ENCODE measurements around the gene UPB1. TPM values are rescaled to one million over a fixed set of nuclear protein-coding genes. Genes with fewer than 3 reads are reported as not detected.

The UPB1 gene
- total and polyA plus RNA-seq, 9 of the 15 experiments (the other 6 are each of a cell fraction or from before 2014, with no cell fraction given) = 0.06 to 0.11 TPM; not detected in 7

DNA sequence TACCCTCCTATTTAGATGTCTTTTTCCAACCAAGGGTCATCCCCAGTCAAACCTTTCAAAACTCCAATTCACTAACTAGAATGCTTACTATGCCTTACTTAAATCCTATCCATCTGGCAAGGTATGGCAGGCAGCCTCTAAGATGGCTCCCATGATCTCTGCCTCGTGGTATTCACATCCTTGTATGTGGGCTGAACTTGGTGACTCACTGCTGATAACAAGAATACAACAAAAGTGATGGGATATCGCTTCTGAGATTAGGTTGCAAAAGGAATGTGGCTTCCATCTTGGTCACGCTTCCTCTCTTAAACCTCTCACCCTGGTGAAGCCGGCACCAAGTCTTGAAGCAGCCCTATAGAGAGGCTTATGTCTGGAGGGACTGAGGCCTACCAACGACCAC lies 29.6 kb upstream of the UPB1 start (continued):
- TF ChIP-seq, protein P1, sequence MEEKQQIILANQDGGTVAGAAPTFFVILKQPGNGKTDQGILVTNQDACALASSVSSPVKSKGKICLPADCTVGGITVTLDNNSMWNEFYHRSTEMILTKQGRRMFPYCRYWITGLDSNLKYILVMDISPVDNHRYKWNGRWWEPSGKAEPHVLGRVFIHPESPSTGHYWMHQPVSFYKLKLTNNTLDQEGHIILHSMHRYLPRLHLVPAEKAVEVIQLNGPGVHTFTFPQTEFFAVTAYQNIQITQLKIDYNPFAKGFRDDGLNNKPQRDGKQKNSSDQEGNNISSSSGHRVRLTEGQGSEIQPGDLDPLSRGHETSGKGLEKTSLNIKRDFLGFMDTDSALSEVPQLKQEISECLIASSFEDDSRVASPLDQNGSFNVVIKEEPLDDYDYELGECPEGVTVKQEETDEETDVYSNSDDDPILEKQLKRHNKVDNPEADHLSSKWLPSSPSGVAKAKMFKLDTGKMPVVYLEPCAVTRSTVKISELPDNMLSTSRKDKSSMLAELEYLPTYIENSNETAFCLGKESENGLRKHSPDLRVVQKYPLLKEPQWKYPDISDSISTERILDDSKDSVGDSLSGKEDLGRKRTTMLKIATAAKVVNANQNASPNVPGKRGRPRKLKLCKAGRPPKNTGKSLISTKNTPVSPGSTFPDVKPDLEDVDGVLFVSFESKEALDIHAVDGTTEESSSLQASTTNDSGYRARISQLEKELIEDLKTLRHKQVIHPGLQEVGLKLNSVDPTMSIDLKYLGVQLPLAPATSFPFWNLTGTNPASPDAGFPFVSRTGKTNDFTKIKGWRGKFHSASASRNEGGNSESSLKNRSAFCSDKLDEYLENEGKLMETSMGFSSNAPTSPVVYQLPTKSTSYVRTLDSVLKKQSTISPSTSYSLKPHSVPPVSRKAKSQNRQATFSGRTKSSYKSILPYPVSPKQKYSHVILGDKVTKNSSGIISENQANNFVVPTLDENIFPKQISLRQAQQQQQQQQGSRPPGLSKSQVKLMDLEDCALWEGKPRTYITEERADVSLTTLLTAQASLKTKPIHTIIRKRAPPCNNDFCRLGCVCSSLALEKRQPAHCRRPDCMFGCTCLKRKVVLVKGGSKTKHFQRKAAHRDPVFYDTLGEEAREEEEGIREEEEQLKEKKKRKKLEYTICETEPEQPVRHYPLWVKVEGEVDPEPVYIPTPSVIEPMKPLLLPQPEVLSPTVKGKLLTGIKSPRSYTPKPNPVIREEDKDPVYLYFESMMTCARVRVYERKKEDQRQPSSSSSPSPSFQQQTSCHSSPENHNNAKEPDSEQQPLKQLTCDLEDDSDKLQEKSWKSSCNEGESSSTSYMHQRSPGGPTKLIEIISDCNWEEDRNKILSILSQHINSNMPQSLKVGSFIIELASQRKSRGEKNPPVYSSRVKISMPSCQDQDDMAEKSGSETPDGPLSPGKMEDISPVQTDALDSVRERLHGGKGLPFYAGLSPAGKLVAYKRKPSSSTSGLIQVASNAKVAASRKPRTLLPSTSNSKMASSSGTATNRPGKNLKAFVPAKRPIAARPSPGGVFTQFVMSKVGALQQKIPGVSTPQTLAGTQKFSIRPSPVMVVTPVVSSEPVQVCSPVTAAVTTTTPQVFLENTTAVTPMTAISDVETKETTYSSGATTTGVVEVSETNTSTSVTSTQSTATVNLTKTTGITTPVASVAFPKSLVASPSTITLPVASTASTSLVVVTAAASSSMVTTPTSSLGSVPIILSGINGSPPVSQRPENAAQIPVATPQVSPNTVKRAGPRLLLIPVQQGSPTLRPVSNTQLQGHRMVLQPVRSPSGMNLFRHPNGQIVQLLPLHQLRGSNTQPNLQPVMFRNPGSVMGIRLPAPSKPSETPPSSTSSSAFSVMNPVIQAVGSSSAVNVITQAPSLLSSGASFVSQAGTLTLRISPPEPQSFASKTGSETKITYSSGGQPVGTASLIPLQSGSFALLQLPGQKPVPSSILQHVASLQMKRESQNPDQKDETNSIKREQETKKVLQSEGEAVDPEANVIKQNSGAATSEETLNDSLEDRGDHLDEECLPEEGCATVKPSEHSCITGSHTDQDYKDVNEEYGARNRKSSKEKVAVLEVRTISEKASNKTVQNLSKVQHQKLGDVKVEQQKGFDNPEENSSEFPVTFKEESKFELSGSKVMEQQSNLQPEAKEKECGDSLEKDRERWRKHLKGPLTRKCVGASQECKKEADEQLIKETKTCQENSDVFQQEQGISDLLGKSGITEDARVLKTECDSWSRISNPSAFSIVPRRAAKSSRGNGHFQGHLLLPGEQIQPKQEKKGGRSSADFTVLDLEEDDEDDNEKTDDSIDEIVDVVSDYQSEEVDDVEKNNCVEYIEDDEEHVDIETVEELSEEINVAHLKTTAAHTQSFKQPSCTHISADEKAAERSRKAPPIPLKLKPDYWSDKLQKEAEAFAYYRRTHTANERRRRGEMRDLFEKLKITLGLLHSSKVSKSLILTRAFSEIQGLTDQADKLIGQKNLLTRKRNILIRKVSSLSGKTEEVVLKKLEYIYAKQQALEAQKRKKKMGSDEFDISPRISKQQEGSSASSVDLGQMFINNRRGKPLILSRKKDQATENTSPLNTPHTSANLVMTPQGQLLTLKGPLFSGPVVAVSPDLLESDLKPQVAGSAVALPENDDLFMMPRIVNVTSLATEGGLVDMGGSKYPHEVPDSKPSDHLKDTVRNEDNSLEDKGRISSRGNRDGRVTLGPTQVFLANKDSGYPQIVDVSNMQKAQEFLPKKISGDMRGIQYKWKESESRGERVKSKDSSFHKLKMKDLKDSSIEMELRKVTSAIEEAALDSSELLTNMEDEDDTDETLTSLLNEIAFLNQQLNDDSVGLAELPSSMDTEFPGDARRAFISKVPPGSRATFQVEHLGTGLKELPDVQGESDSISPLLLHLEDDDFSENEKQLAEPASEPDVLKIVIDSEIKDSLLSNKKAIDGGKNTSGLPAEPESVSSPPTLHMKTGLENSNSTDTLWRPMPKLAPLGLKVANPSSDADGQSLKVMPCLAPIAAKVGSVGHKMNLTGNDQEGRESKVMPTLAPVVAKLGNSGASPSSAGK (IDR thresholded peaks at IDR 0.05) = peak; percentile 63
- TF ChIP-seq, protein P2, sequence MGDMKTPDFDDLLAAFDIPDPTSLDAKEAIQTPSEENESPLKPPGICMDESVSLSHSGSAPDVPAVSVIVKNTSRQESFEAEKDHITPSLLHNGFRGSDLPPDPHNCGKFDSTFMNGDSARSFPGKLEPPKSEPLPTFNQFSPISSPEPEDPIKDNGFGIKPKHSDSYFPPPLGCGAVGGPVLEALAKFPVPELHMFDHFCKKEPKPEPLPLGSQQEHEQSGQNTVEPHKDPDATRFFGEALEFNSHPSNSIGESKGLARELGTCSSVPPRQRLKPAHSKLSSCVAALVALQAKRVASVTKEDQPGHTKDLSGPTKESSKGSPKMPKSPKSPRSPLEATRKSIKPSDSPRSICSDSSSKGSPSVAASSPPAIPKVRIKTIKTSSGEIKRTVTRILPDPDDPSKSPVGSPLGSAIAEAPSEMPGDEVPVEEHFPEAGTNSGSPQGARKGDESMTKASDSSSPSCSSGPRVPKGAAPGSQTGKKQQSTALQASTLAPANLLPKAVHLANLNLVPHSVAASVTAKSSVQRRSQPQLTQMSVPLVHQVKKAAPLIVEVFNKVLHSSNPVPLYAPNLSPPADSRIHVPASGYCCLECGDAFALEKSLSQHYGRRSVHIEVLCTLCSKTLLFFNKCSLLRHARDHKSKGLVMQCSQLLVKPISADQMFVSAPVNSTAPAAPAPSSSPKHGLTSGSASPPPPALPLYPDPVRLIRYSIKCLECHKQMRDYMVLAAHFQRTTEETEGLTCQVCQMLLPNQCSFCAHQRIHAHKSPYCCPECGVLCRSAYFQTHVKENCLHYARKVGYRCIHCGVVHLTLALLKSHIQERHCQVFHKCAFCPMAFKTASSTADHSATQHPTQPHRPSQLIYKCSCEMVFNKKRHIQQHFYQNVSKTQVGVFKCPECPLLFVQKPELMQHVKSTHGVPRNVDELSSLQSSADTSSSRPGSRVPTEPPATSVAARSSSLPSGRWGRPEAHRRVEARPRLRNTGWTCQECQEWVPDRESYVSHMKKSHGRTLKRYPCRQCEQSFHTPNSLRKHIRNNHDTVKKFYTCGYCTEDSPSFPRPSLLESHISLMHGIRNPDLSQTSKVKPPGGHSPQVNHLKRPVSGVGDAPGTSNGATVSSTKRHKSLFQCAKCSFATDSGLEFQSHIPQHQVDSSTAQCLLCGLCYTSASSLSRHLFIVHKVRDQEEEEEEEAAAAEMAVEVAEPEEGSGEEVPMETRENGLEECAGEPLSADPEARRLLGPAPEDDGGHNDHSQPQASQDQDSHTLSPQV (IDR thresholded peaks at IDR 0.05) = peak; percentile 70
- TF ChIP-seq EGR1 (conservative IDR thresholded peaks at IDR 0.05) (peak; percentile 25; the same call in 1 of the 2 replicates), FOSL1 (tag; conservative IDR thresholded peaks at IDR 0.05) (peak; percentile 92), SOX6 (IDR thresholded peaks at IDR 0.05) (peak; percentile 85), SPI1 (IDR thresholded peaks at IDR 0.05; ENCODE audit: borderline replicate concordance, low read depth, low read length) (no peak), YY1 (IDR thresholded peaks at IDR 0.05; ENCODE audit: borderline replicate concordance in 1 of 3, control insufficient read depth in 1 of 3, extremely low read depth in 1 of 3, insufficient read depth in 3 of 3, insufficient read length in 1 of 3, insufficient replicate concordance in 2 of 3, low read depth in 1 of 3, low read length in 2 of 3) (peak in 1 of 3 experiments; percentile 52)
- TF ChIP-seq, protein P3, sequence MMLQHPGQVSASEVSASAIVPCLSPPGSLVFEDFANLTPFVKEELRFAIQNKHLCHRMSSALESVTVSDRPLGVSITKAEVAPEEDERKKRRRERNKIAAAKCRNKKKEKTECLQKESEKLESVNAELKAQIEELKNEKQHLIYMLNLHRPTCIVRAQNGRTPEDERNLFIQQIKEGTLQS (IDR thresholded peaks at IDR 0.05) = peak; percentile 56; the same call in 1 of the 2 replicates
- TF ChIP-seq, protein P3 (CRISPR knock-in tag; conservative IDR thresholded peaks at IDR 0.05) = no peak

Measured in K562 (cell line).